Brain microvascular endothelial cell (primary cell): Measurements from ENCODE around the gene FOXM1.
A peak's percentile ranks its signal among the peaks of the same experiment; 100 is the strongest.

Experiments used
- DNase-seq: peaks from one replicate; pipeline ENCODE4 v3.0.0-alpha.2; 2020
- H3K27ac ChIP-seq: fragments of 250-450 bp; sonication (Bioruptor Pico); 2 replicates; pipeline ENCODE4 v1.5.1; 2020; ENCODE audit warnings: mild to moderate bottlenecking, moderate library complexity
- H3K27me3 ChIP-seq: fragments of 250-450 bp; sonication (Bioruptor Pico); replicated peaks from 2 replicates; pipeline ENCODE4 v1.5.1; 2020; ENCODE audit warnings: mild to moderate bottlenecking
- H3K36me3 ChIP-seq: fragments of 250-450 bp; sonication (Bioruptor Pico); replicated peaks from 2 replicates; pipeline ENCODE4 v1.5.1; 2020; ENCODE audit warnings: mild to moderate bottlenecking
- H3K4me3 ChIP-seq: 2 replicates; pipeline ENCODE4 v1.5.1; 2011; ENCODE audit warnings: low read depth, mild to moderate bottlenecking, control low read depth, low read length, moderate library complexity
- CTCF ChIP-seq: IDR thresholded peaks from 2 replicates; pipeline ENCODE4 v1.5.1; 2011; ENCODE audit warnings: low read depth, mild to moderate bottlenecking, moderate library complexity, low read length, control low read depth, inconsistent platforms; ENCODE audit errors: missing control alignments
- in situ Hi-C: cut with HindIII; loops from 2 replicates; pipeline ENCODE4 v1.10.0; 2017; ENCODE audit warnings: low sequenced_read_pairs, low pct_ligation_motif_present

FOXM1 gene

GRCh38 chr12:2860170-2860569, 16.8 kb downstream of the FOXM1 start:
- H3K4me3 ChIP-seq: no peak overlapping the region
- TF ChIP-seq CTCF: no peak
- H3K36me3 ChIP-seq: no peaks in the 10 kb centered on the region
- in situ Hi-C loops: no loop called here
- no peak overlapping the region for H3K27ac ChIP-seq
- DNase-seq: no peak
- no peaks in the 10 kb centered on the region for H3K27me3 ChIP-seq

- H3K4me3 ChIP-seq: no peak overlapping the region
- H3K27ac ChIP-seq: no peak overlapping the region
- H3K27me3 ChIP-seq: no peaks in the 10 kb centered on the region
- peak; percentile 14 for DNase-seq
- peak; percentile 5 for TF ChIP-seq CTCF
- H3K36me3 ChIP-seq: no peaks in the 10 kb centered on the region
- in situ Hi-C loops: no loop called here
Observed at GRCh38 chr12:2858944-2859421, 18.0 kb downstream of the FOXM1 start.

GRCh38 chr12:2858334-2858733, 18.6 kb downstream of the FOXM1 start:
- H3K4me3 ChIP-seq: no peak overlapping the region
- in situ Hi-C loops: no loop called here
- H3K27ac ChIP-seq: no peak overlapping the region
- H3K27me3 ChIP-seq: no peaks in the 10 kb centered on the region
- no peaks in the 10 kb centered on the region for H3K36me3 ChIP-seq
- TF ChIP-seq CTCF: no peak
- no peak for DNase-seq

- in situ Hi-C loops: no loop called here
- no peaks in the 10 kb centered on the region for H3K36me3 ChIP-seq
Observed at GRCh38 chr12:2857576-2857975, 19.4 kb downstream of the FOXM1 start.

GRCh38 chr12:2857021-2857431, 19.9 kb downstream of the FOXM1 start, which contains the start of gene TEX52:
Gene TEX52 (minus strand): TSS chr12:2857039. CDS start chr12:2857026, 13 bp downstream.
- DNase-seq: no peak

More at GRCh38 chr12:2857576-2857975, 19.4 kb downstream of the FOXM1 start:
- Histone ChIP-seq H3K27me3 (no peaks in the 10 kb centered on the region), H3K4me3 (no peak overlapping the region), H3K27ac (no peak overlapping the region)
- no peak for DNase-seq
- no peak for TF ChIP-seq CTCF

More at GRCh38 chr12:2857021-2857431, 19.9 kb downstream of the FOXM1 start, which contains the start of gene TEX52:
- Histone ChIP-seq H3K36me3 (no peaks in the 10 kb centered on the region), H3K27ac (no peak within 1 kb of the TSS), H3K4me3 (no peak within 1 kb of the TSS), H3K27me3 (no peaks in the 10 kb centered on the region)
- TF ChIP-seq CTCF: no peak
- in situ Hi-C loops: no loop called here
